Activated B cell treated with CpG ODN at 0.5 μM for 24 hours (primary cell): ENCODE results near the gene PLEKHM3. TPM values are rescaled to one million over a fixed set of nuclear protein-coding genes. Genes with fewer than 3 reads are reported as not detected.
"Not testable (repeated sequence)": the region's sequence is repeated elsewhere in the genome, so short reads cannot be mapped to it uniquely, and the experiment has no call there.

Source experiments
- ATAC-seq: fragments of 200-7000 bp; cut with Tn5 transposase; one replicate; pipeline ENCODE4 v1.10.0; 2021; ENCODE audit warnings: low read depth, mild to moderate bottlenecking, moderate library complexity
- CTCF ChIA-PET: fragments of 350-600 bp; sonication (Branson Sonifier 250); formaldehyde crosslinking; loops from one replicate; lab custom pipeline; 2021; ENCODE audit warnings: antibody characterized with exemption; lab: Charles Lee
- POLR2A ChIA-PET: fragments of 350-600 bp; sonication (Branson Sonifier 250); formaldehyde crosslinking; loops from one replicate; lab custom pipeline; 2021; ENCODE audit warnings: antibody characterized with exemption; lab: Charles Lee
- DNase-seq: peaks from one replicate; pipeline ENCODE4 v3.0.0; 2022
- H3K27ac Mint-ChIP-seq: one replicate; pipeline ENCODE4 v1.8.0; 2020; ENCODE audit warnings: mixed read lengths
- H3K27me3 Mint-ChIP-seq: one replicate; pipeline ENCODE4 v1.8.0; 2021; ENCODE audit warnings: mixed read lengths
- H3K36me3 Mint-ChIP-seq: one replicate; pipeline ENCODE4 v1.8.0; 2021; ENCODE audit warnings: low read depth, mixed read lengths
- H3K4me1 Mint-ChIP-seq: one replicate; pipeline ENCODE4 v1.8.0; 2021; ENCODE audit warnings: mixed read lengths
- H3K4me3 Mint-ChIP-seq: one replicate; pipeline ENCODE4 v1.8.0; 2020; ENCODE audit warnings: mild to moderate bottlenecking, mixed read lengths
- H3K9me3 Mint-ChIP-seq: one replicate; pipeline ENCODE4 v1.8.0; 2020; ENCODE audit warnings: mixed read lengths
- intact Hi-C: fragments of 100-400 bp; cut with micrococcal nuclease; formaldehyde crosslinking; loops from one replicate; pipeline ENCODE4 v1.15.1; 2024
- total RNA-seq: library from RNA; stranded (reverse); gene quantifications from 2 replicates; pipeline ENCODE4 v1.2.3, GENCODE V29; 2022
- TF ChIP-seq, protein P1 (sequence below): fragments of 200-600 bp; IDR thresholded peaks from one replicate; pipeline ENCODE4 v1.8.0; 2022; ENCODE audit warnings: antibody characterized with exemption, mild to moderate bottlenecking

PLEKHM3 gene
- total RNA-seq, 1 donor from 2014 or later = 12.0 TPM

DNA sequence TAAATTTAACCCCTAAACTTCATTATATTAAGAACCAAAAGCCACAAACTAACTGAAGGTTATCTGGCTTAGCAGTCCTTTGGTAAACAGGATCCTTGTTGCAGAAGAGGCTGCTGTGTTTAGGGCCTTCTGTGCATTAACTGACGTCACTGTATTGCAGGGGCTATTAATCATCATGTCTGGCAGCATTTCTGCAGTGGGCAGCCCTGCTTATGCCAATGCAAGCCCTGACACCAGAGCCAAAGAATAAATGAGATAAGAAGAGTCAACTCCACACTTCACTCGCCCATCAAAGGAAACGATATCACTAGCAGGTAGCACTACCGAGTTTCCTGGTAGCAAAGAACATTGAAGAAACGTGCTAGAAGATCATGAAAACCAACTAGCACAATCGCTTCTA is 110.6 kb downstream of the PLEKHM3 start:
- H3K4me1 Mint-ChIP-seq = no peaks in the 10 kb centered on the region

DNA sequence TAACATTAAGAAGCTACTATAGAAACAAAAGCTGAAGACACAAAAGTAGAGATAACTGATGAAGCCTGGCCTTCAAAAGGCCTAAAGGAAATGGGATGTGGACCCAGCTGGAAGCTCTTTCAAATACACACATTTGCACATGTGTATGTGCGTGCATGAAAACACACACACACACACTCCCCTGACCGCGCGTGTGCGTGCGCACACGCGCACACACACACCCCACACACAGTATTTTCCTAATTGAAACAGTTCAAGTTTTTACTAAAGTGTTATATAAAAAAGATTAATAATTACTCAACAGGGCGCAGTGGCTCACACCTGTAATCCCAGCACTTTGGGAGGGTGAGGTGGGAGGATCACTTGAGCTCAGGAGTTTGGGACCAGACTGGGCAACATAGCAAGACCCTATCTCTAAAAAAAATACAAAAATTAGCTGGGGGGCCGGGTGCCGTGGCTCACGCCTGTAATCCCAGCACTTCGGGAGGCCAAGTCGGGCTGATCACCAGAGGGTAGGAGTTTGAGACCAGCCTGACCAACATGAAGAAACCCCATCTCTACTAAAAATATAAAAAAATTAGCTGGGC is 111.5 kb downstream of the PLEKHM3 start:
- Mint-ChIP-seq H3K27ac (no peak overlapping the region), H3K36me3 (peaks cover 40% of the 10 kb centered on the region), H3K4me1 (no peaks in the 10 kb centered on the region), H3K27me3 (no peaks in the 10 kb centered on the region), H3K4me3 (no peak overlapping the region), H3K9me3 (no peaks in the 10 kb centered on the region)
- ATAC-seq (no peak), DNase-seq (no peak)
- intact Hi-C loops = no loop called here
- POLR2A ChIA-PET = no interaction called here
- CTCF ChIA-PET = no interaction called here
- TF ChIP-seq, protein P1, sequence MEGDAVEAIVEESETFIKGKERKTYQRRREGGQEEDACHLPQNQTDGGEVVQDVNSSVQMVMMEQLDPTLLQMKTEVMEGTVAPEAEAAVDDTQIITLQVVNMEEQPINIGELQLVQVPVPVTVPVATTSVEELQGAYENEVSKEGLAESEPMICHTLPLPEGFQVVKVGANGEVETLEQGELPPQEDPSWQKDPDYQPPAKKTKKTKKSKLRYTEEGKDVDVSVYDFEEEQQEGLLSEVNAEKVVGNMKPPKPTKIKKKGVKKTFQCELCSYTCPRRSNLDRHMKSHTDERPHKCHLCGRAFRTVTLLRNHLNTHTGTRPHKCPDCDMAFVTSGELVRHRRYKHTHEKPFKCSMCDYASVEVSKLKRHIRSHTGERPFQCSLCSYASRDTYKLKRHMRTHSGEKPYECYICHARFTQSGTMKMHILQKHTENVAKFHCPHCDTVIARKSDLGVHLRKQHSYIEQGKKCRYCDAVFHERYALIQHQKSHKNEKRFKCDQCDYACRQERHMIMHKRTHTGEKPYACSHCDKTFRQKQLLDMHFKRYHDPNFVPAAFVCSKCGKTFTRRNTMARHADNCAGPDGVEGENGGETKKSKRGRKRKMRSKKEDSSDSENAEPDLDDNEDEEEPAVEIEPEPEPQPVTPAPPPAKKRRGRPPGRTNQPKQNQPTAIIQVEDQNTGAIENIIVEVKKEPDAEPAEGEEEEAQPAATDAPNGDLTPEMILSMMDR = no peak

More for the DNA sequence above, 110.6 kb downstream of the PLEKHM3 start:
- DNase-seq = no peak
- H3K27ac Mint-ChIP-seq = no peak overlapping the region
- no peak overlapping the region for H3K4me3 Mint-ChIP-seq
- CTCF ChIA-PET = no interaction called here
- no peak for ATAC-seq
- no peaks in the 10 kb centered on the region for H3K27me3 Mint-ChIP-seq
- TF ChIP-seq, protein P1 = no peak
- no peaks in the 10 kb centered on the region for H3K9me3 Mint-ChIP-seq
- POLR2A ChIA-PET = no interaction called here
- peaks cover 42% of the 10 kb centered on the region for H3K36me3 Mint-ChIP-seq
- intact Hi-C loops = no loop called here

DNA sequence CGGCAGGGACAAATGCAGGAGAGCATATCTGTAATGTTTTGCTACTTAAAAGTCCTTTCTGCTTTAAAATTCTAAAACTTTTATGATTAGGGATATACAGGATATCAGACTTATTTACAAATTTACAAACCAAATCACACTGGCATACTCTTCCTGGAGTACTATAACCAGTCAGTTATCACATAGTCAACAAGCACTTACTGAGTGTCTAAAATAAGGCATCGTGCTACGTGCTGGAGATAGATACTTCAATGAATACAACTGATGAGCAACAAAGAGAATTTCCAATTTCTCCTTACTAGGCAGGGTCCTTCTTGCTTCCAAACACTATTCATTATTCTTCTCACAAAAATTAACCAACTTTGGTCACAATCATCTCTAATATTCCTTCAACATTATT is 113.5 kb downstream of the PLEKHM3 start:
- TF ChIP-seq, protein P1 = no peak
- Mint-ChIP-seq H3K27me3 (no peaks in the 10 kb centered on the region), H3K4me1 (no peaks in the 10 kb centered on the region), H3K4me3 (no peak overlapping the region), H3K9me3 (no peaks in the 10 kb centered on the region), H3K27ac (no peak overlapping the region), H3K36me3 (peaks cover 41% of the 10 kb centered on the region)
- POLR2A ChIA-PET = no interaction called here
- ATAC-seq (no peak), DNase-seq (no peak)
- intact Hi-C loops = no loop called here
- CTCF ChIA-PET = no interaction called here

DNA sequence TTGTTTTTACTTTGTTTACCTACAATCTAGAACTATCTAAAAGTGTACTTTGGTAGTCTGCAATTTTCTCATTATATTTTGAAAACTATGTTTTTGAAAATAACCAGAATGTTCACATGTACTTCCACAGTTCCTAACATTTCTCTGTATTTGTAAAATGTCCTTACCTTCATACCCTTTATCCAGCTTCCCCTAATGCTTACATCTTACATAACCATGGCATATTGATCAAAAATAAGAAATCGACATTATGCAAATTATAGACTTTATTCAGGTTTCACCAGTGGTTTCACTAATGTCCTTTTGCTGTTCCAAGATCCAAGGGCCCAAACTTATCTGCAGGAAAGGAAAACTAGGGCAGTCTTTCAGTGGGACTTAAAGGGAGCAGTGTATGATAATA is 114.1 kb downstream of the PLEKHM3 start:
- Mint-ChIP-seq H3K4me3 (no peak overlapping the region), H3K36me3 (peaks cover 41% of the 10 kb centered on the region), H3K9me3 (no peaks in the 10 kb centered on the region), H3K27me3 (no peaks in the 10 kb centered on the region), H3K27ac (no peak overlapping the region), H3K4me1 (no peaks in the 10 kb centered on the region)
- ATAC-seq (no peak), DNase-seq (no peak)
- TF ChIP-seq, protein P1 = no peak
- ChIA-PET CTCF (no interaction called here), POLR2A (no interaction called here)
- intact Hi-C loops = no loop called here

DNA sequence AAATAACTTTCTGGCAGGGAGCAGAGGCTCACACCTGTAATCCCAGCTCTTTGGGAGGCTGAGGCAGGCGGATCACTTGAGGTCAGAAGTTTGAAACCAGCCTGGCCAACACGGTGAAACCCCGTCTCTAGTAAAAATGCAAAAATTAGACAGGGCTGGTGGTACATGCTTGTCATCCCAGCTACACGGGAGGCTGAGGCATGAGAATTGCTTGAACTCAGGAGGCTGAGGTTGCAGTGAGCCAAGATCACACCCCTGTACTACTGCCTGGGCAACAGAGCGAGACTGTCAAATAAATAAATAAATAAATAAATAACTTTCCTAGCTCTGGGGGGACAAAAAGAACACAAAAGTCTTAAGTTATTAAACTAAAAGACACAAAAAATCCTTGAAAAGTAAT is 118.8 kb downstream of the PLEKHM3 start:
- CTCF ChIA-PET, H3K27me3 Mint-ChIP-seq, H3K4me3 Mint-ChIP-seq, H3K9me3 Mint-ChIP-seq, H3K4me1 Mint-ChIP-seq, DNase-seq, ATAC-seq, intact Hi-C loops, H3K27ac Mint-ChIP-seq, POLR2A ChIA-PET: not testable (repeated sequence)
- H3K36me3 Mint-ChIP-seq = peaks cover 23% of the 10 kb centered on the region

DNA sequence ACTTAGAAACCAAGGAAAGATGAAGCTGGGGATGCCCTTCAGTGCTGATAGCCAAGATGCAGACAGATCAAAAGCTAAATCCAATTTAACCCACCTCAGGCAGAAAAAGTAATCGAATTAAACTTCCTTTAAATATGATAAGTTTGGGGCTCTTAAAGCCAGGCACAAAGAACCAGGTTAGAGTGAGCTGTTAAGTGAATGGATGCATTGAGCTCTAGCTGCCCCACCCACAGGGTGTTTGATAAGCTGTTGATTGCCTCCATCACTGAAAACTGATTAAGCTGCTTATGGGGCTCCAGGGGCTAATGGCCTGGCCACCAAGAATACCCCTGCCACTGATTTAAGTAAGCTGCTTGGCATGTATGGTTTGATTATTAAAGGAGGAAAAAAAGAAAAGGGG is 119.8 kb downstream of the PLEKHM3 start:
- no peaks in the 10 kb centered on the region for H3K27me3 Mint-ChIP-seq
- H3K4me3 Mint-ChIP-seq = no peak overlapping the region
- DNase-seq (no peak), ATAC-seq (no peak)
- CTCF ChIA-PET = no interaction called here
- intact Hi-C loops = no loop called here
- TF ChIP-seq, protein P1 = no peak
- H3K36me3 Mint-ChIP-seq = peaks cover 23% of the 10 kb centered on the region
- H3K4me1 Mint-ChIP-seq = no peaks in the 10 kb centered on the region
- POLR2A ChIA-PET = no interaction called here
- no peak overlapping the region for H3K27ac Mint-ChIP-seq
- no peaks in the 10 kb centered on the region for H3K9me3 Mint-ChIP-seq
